Loucy (cell line): ENCODE measurements around the gene EPB41L2.

Source experiments
- H2AFZ ChIP-seq: fragments of 200-600 bp; sonication (generic); 2 replicates; pipeline ENCODE4 v1.6.0; 2016; ENCODE audit warnings: antibody characterized with exemption, mild to moderate bottlenecking, low read length, moderate library complexity
- H3F3A ChIP-seq: fragments of 200-600 bp; 2 replicates; pipeline ENCODE4 v1.6.0; 2016; ENCODE audit warnings: antibody characterized with exemption, low read depth, mild to moderate bottlenecking
- H3K27me3 ChIP-seq: fragments of 200-600 bp; sonication (generic); 2 replicates; pipeline ENCODE4 v1.6.1; 2014; ENCODE audit warnings: low read length, mild to moderate bottlenecking; ENCODE audit not compliant: insufficient read depth, poor library complexity, severe bottlenecking
- H3K36me3 ChIP-seq: fragments of 200-600 bp; sonication (generic); 2 replicates; pipeline ENCODE4 v1.6.1; 2016; ENCODE audit warnings: low read length; ENCODE audit not compliant: insufficient read depth
- H3K4me1 ChIP-seq: fragments of 200-600 bp; sonication (generic); 2 replicates; pipeline ENCODE4 v1.5.1; 2014; ENCODE audit warnings: low read length, mild to moderate bottlenecking; ENCODE audit not compliant: insufficient read depth, poor library complexity, severe bottlenecking
- H3K4me2 ChIP-seq: fragments of 200-600 bp; sonication (generic); 2 replicates; pipeline ENCODE4 v1.6.0; 2014; ENCODE audit warnings: antibody characterized with exemption, low read length, low read depth, mild to moderate bottlenecking; ENCODE audit not compliant: poor library complexity, severe bottlenecking
- H3K4me3 ChIP-seq: fragments of 200-600 bp; sonication (generic); 2 replicates; pipeline ENCODE4 v1.5.1; 2014; ENCODE audit warnings: low read length, mild to moderate bottlenecking, mixed read lengths; ENCODE audit not compliant: poor library complexity, severe bottlenecking
- H3K79me2 ChIP-seq: fragments of 200-600 bp; sonication (generic); 2 replicates; pipeline ENCODE4 v1.6.1; 2014; ENCODE audit warnings: low read length; ENCODE audit not compliant: insufficient read depth
- H3K9ac ChIP-seq: fragments of 200-600 bp; sonication (generic); 2 replicates; pipeline ENCODE4 v1.6.0; 2014; ENCODE audit warnings: mild to moderate bottlenecking, low read depth, low read length, moderate library complexity; ENCODE audit not compliant: poor library complexity, severe bottlenecking
- H3K9me2 ChIP-seq: fragments of 200-600 bp; sonication (generic); replicated peaks from 2 replicates; pipeline ENCODE4 v1.6.1; 2016; ENCODE audit warnings: low read depth, low read length, mixed read lengths
- H3K9me3 ChIP-seq: fragments of 200-600 bp; sonication (generic); 2 replicates; pipeline ENCODE4 v1.6.1; 2014; ENCODE audit warnings: mild to moderate bottlenecking, antibody characterized with exemption, low read length, low read depth; ENCODE audit not compliant: insufficient read depth
- H4K20me1 ChIP-seq: fragments of 200-600 bp; sonication (generic); 2 replicates; pipeline ENCODE4 v1.6.0; 2014; ENCODE audit warnings: antibody characterized with exemption, low read length, mild to moderate bottlenecking; ENCODE audit not compliant: insufficient read depth, poor library complexity, severe bottlenecking
- CTCF ChIP-seq: fragments of 200-600 bp; sonication (generic); conservative IDR thresholded peaks from 2 replicates; pipeline ENCODE4 v1.5.1; 2014; ENCODE audit warnings: mild to moderate bottlenecking, antibody characterized with exemption, low read length
- EZH2phosphoT487 ChIP-seq: fragments of 200-600 bp; IDR thresholded peaks from 2 replicates; pipeline ENCODE4 v1.6.1; 2018; ENCODE audit warnings: antibody characterized with exemption, mild to moderate bottlenecking, moderate library complexity, borderline replicate concordance

Gene EPB41L2

GRCh38 chr6:131017962-131018361 is 45.1 kb downstream of the EPB41L2 start:
- Histone ChIP-seq H3K9me3 (no peaks in the 10 kb centered on the region), H3K36me3 (peaks cover 7% of the 10 kb centered on the region), H3K9ac (no peak overlapping the region), H3K4me2 (no peak overlapping the region), H3F3A (no peaks in the 10 kb centered on the region), H3K27me3 (no peaks in the 10 kb centered on the region), H4K20me1 (peaks cover 2% of the 10 kb centered on the region), H3K9me2 (no peaks in the 10 kb centered on the region), H3K4me3 (no peak overlapping the region), H3K79me2 (peaks cover 91% of the 10 kb centered on the region), H2AFZ (no peak overlapping the region), H3K4me1 (peaks cover 22% of the 10 kb centered on the region)
- no peak for TF ChIP-seq CTCF
- TF ChIP-seq EZH2phosphoT487, result no peak

GRCh38 chr6:131015630-131016263 is 47.3 kb downstream of the EPB41L2 start:
- no peak overlapping the region for H3K4me2 ChIP-seq
- peaks cover 2% of the 10 kb centered on the region for H4K20me1 ChIP-seq
- H3F3A ChIP-seq, result no peaks in the 10 kb centered on the region
- no peaks in the 10 kb centered on the region for H3K27me3 ChIP-seq
- no peaks in the 10 kb centered on the region for H3K9me3 ChIP-seq
- no peaks in the 10 kb centered on the region for H3K36me3 ChIP-seq
- H2AFZ ChIP-seq, result no peak overlapping the region
- TF ChIP-seq CTCF, result no peak
- TF ChIP-seq EZH2phosphoT487, result no peak
- no peaks in the 10 kb centered on the region for H3K9me2 ChIP-seq
- no peak overlapping the region for H3K9ac ChIP-seq
- peaks cover 22% of the 10 kb centered on the region for H3K4me1 ChIP-seq
- peaks cover 92% of the 10 kb centered on the region for H3K79me2 ChIP-seq
- no peak overlapping the region for H3K4me3 ChIP-seq

DNA sequence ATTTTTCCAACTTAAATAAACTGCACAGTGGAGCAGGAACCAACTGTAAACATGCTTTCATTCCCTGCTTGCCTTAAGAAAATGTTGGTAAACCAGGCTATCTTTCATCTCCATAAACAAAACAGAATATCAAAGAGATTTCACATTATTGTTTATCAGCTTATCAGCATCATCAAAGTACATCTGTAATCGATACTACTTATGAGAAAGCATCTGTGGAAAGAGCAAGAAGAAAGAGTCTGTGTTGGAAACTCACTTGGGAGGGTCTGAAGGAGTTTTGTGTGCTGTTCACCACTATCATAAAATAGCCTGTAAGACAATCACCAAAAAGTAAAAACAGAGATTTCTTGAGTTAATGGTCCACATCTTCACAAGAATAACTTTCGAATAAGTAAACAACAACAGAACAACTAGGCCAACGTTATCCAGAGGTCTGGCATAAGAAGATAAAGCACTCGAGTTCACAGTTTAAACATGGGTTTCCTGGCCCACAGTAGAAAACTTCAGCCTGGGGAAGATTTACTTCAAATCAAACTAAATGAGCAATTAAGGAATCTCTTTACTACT is 47.9 kb downstream of the EPB41L2 start:
- Histone ChIP-seq H3K9me3 (no peaks in the 10 kb centered on the region), H3K9ac (no peak overlapping the region), H3K4me1 (peaks cover 22% of the 10 kb centered on the region), H3K4me3 (no peak overlapping the region), H4K20me1 (peaks cover 2% of the 10 kb centered on the region), H3K4me2 (no peak overlapping the region), H2AFZ (no peak overlapping the region), H3K27me3 (no peaks in the 10 kb centered on the region), H3K36me3 (no peaks in the 10 kb centered on the region), H3F3A (no peaks in the 10 kb centered on the region), H3K79me2 (peaks cover 89% of the 10 kb centered on the region), H3K9me2 (no peaks in the 10 kb centered on the region)
- TF ChIP-seq CTCF, result no peak
- no peak for TF ChIP-seq EZH2phosphoT487
